ENCODE measurements around the gene KIF6.

- TF ChIP-seq CTCF (IDR thresholded peaks at IDR 0.05) (no peak), POLR2A (IDR thresholded peaks at IDR 0.05) (no peak), POLR2AphosphoS5 (IDR thresholded peaks at IDR 0.05) (no peak)
These were observed 125.2 kb downstream of the KIF6 start for GRCh38 chr6:39599973-39600372.
